IPS-11a (cell line): Measurements from ENCODE around the gene S1PR5.
"Not testable (repeated sequence)": the region's sequence is repeated elsewhere in the genome, so short reads cannot be mapped to it uniquely, and the experiment has no call there.

Source experiments
- H3K4me3 ChIP-seq: one replicate; pipeline ENCODE4 v1.5.1; 2013; ENCODE audit warnings: low read depth, low read length, control low read depth

Gene S1PR5, protein sequence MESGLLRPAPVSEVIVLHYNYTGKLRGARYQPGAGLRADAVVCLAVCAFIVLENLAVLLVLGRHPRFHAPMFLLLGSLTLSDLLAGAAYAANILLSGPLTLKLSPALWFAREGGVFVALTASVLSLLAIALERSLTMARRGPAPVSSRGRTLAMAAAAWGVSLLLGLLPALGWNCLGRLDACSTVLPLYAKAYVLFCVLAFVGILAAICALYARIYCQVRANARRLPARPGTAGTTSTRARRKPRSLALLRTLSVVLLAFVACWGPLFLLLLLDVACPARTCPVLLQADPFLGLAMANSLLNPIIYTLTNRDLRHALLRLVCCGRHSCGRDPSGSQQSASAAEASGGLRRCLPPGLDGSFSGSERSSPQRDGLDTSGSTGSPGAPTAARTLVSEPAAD

DNA sequence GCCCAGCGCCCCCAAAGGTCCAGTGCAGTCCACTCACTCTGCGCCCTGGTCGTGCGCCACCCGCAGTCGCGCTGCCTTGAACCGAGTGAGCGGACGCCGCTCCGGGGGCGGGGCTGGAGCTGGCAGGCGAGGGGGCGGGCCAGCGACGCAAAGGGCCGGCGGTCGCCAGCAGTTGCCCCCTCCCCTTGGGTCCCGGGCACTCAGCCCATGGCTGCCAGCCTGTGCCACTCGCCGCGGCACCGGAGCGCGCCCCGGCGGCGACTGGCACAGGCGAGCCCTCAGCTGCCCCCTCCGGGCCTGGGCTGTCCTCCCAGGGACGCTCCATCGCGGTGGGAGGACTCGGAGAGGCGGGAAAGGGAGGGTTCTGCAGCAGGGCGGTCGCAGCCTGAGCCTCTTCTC, at the start of gene S1PR5:
TSS of gene S1PR5 (minus strand) at position 87 of the 399 bp plus-strand sequence. CDS start 2,436 bp downstream, outside the sequence.
- H3K4me3 ChIP-seq: peak within 1 kb of the TSS; percentile 50

DNA sequence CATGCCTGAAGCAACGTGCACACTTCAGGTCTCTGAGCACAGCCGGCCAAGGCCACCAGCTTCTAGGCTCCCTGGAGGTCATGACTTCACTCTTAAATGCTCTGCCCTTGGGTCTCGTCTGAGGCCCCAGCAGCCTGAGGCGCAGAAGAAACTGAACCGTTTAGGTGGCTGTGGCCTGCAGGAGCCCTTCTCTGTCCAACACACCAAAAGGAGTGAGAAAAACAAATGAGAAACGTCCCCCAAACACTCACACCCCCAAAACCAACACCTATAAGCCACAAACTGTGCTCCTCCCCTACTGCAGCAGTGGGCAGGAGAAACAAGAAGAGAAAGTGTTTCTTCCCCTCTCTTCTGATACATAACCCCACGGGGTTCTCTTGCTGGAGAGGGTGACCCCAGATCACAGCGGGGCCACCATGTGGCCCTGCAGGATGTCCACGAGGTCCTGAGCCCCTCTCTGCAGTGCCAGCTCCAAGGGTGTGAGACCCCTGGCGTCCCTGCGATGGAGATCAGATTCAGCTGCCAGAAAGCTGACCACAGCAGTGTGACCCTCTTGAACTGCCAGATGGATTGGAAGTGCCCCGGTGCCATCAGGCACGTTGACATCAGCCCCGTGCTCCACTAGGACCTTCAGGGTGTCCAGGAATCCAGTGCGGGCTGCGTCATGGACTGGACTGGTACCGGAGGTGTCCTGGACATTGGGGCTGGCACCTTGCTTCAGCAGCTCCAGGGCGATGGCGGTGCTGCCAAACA, 49.6 kb upstream of the S1PR5 start:
- no peak overlapping the region for H3K4me3 ChIP-seq

DNA sequence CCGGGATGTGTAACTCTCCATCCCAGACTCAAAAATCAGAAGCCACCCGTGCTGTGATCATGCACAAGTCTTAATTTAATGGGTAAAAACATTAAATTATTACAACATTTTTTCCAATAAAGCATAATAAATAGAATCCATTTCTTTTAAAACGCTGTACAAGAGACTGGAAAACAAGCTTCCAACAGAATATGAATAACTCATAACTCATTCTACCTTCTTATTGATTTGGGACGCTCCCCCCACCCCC, 49.1 kb upstream of the S1PR5 start:
- peak overlapping the region; percentile 27 for H3K4me3 ChIP-seq

DNA sequence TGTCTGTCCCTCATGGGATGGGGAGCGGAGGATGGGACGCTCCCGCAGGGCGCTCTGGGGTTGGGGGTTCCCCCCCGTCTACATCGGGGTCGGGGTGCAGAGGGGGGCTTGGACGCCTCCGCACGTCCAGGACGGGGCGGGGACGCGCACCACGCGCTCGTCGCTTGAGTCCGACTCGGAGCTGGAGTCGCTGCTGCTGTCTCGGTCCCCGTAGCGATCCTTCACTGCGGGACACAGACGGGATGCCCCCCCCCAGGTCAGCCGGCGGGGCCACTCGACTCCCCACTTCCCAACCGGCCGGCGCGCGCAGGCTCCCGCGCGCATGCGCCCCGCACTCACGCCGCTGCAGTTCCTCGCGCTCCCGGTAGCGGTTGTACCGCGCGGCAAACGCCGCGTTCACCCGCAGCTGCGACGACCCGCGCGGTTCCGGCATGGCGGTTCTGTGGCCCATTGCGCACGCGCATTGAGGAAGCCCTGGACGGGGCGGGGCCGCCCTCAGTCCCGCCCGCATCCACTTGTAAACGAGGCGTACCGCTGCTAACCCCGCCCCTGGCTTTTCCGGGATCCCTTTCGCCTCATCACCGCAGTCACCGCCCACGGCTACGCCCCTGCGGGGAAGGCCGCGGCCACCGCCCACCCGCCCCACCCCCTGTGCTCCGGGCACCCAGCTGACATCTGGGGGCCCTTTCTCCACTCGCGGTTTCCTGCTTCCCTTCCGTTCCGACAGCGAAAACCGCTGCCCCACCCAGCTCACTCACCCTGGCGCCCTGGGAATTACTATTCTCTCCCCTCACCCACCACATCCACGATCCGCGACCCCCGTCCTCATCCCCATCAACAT, 48.5 kb upstream of the S1PR5 start, which contains the start of gene KRI1:
TSS of gene KRI1 (minus strand) at position 444 of the 841 bp plus-strand sequence. CDS start at position 433, 11 bp downstream.
- H3K4me3 ChIP-seq: peak within 1 kb of the TSS; percentile 77

DNA sequence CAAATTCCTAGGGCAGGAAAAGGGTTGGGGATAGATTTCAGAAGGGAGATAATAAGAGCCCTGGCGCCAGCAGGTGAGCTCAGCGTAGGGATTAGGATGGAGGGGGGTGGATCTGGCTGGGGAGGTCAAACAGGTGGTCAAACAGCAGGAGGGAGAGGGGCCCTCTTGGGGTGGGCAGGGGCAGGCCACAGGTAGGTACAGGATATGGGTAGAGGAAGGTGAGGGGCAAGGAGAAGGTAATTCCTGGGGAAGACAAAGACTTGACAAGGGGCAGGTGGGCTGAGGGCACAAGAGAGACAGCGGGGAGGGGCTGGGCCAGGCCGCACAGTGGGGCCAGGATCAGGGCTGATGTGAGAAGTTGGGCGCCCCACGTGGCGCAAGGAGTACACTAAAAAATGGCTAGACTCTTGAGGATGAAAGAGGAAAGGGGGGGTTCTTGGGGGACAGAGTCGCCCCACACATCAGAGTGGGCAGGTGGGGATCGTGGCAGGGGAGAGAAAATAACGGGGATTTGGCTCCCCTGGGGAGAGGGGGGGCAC, 47.9 kb upstream of the S1PR5 start:
- H3K4me3 ChIP-seq: peak overlapping the region; percentile 77

DNA sequence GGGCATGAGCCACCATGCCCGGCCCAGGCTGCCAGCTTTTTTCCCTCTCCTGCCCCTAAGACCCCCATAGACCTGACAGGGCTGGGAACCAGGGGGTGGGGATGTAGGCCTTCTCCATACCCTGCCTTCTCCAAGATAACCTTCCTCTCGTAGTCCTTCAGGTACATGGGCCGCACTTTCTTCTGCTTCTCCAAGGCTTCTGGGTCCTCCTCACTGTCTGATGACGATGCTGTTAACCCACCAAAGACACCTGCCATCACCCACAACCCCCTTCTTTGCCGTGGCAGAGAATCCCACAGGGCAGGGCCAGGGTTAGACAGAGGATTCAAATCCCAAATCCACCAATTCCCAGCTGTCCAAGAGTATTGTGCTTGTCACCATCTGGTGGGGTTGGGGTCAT, 45.4 kb upstream of the S1PR5 start:
- no peak overlapping the region for H3K4me3 ChIP-seq

DNA sequence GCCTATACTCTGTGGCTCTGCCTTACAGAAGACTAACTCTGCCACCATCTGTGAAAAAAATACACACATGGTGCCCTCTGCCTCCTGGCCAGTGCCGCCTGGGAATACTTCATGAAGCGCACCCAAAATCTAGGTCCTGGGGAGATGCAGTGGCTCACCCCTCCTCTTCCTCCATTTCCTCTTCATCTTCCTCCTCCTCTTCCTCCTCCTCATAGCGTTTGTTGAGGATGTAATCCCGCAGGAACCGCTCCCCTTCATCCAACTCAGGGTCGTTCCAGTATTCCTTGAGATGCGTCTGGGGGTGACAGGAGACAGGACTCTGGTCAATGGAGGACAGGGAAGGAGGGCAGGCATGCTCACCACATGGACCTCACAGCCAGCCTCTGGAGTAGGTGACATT, 42.9 kb upstream of the S1PR5 start:
- H3K4me3 ChIP-seq: no peak overlapping the region

DNA sequence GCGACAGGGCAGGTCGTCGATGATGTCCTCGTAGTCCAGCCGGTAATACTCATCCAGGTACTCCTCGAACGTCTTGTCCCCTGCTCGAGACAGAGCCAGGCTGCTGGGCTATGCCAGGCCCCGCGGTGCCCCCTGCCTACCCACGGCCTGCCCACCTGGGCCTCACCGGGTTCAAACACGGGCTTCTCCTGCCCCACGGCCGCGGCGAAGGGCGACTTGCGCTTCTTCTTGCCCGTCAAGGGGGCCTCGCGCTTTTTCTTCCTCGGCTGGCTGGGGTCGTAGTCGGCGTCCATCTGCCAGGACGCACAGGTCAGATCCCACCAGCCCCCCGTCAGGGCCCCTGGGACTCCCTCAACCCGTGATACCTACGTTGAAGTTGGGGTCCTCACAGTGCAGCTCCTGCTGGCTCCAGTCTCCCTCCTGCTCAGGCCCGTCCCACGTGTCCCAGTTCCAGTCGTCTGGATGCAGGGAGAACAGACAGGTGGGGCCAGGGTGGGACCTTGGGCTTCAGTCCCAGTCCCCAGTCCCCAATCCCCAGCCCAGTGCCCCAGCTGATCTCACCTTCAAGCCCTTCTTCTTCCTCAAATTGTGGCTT, 40.5 kb upstream of the S1PR5 start:
- no peak overlapping the region for H3K4me3 ChIP-seq

DNA sequence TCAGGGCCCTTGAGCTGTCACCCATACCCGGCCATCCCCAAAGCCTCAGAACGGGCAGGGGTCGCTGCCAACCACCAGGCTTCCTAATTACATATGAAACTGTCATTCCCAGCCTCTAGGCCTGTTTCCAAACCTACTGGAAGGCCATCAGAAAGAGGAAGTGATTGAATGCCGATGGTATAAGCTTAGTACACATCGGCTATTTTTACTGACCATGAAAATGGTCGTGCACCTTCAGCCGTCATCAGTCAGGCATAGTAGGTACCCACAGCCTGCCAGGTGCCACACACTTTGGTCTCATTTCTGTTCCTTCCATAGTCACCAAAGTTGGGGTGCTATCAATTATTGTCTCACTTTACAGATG, 38.3 kb upstream of the S1PR5 start:
- no peak overlapping the region for H3K4me3 ChIP-seq

DNA sequence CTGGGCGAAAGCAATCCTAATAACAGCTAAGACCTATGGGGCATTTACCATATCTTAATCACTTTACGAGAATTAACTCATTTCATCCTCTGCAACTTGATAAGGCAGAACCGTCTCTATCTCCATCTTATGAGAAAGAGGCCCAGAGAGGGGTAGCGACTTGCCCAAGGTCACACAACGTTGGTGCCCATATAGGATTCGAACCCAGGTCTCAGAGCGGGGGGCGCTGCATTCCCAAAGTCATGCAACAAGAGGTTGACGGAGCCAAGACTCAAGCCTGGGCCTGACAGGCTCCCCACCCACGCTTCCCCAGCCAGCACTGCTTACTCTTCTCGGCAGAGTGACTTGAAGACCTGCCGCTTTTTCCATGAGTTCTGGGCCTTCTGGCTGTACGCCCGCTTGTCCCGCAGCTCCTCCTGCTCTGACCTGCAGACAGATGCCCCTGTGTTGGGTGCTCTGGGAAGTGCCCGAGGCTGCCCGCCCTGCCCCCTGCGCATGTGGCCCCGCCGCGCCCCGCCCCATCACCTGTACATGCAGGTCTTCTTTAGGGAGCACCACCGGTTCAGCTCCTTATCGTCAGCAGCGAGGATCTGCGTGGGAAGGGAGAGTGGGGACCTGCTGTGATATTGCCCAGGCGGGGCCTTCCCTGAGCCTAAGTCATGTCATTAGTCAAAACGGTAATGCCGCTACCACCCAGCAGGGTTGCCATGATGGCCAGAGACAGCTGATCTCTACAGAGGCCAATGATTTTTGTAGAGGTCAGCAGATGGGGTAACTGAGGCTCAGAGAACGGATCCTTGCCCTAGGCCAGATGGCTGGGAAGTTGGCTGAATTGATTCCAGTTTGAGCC, 37.7 kb upstream of the S1PR5 start:
- no peak overlapping the region for H3K4me3 ChIP-seq

DNA sequence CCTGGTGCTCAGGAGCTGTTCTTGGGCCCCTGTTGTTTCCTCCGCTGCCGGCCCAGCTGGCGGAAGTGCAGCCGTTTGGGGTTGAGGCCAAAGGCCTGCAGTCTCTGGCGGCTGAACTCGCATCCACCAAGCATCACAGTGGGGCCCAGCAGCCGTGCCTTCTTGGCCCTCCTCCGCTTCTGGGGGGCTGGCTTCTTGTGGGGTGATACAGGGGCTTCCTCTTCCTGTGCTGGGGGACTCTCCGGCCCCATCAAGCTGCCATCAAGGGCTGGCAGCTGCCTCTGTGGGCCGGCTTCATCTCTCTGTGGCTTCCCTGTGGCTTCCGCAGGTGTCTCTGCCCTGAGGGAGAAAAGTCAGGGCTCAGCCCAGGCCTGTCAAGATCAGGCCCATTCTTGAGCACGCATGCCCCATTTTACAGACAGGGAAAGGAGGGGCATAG, 36.7 kb upstream of the S1PR5 start:
- no peak overlapping the region for H3K4me3 ChIP-seq

DNA sequence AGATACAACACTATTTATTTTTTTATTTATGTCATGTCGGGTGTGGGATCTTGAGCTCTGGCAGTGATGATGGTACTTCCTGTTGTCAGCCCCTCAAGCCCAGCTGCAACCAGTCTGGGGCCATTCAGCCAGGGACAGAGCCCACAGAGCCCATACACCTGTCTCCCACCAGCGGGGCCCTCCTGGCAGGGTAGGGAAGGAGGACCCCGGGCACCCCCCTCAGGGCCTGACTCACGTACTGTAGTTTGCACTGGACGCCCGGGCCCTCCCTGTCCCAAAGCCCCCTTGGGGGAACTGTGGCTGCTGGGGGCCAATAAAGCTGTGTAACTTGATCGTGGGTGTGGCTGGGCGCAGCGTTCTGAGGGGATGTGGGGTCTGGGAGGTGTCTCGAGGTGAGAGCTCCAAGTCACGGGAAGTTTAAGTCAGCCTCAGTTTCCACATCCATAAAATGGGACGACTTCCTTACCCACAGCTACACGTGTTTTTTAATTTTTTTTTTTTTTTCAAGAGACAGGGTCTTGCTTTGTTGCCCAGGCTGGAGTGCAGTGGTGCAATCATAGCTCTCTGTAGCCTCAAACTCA, 35.9 kb upstream of the S1PR5 start:
- H3K4me3 ChIP-seq: no peak overlapping the region

DNA sequence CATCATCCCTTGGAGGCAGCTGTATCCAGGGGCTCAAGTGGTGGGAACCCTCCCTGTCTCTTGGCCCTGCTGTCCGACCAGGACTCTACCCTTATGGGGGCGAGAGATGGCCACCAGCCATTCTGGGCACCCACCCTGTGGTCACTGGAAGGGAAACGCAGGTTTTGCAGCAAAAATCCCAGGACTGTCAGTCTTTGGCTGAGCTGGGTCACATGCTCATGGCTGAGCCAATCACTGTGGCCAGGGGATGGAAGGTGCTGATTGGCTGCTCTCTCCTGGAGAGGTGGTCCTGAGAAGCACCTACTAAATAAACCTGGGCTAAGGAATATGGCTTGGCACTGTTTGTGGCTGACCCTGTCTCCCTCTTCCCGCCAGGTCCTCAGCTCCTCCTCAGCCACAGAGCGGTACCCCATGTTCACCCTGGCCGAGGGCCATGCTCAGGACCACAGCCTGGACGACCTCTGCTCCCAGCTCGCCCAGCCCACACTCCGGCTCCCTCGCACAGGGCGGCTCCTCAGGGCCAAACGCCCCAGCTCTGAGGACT, 35.3 kb upstream of the S1PR5 start:
- H3K4me3 ChIP-seq: no peak overlapping the region

DNA sequence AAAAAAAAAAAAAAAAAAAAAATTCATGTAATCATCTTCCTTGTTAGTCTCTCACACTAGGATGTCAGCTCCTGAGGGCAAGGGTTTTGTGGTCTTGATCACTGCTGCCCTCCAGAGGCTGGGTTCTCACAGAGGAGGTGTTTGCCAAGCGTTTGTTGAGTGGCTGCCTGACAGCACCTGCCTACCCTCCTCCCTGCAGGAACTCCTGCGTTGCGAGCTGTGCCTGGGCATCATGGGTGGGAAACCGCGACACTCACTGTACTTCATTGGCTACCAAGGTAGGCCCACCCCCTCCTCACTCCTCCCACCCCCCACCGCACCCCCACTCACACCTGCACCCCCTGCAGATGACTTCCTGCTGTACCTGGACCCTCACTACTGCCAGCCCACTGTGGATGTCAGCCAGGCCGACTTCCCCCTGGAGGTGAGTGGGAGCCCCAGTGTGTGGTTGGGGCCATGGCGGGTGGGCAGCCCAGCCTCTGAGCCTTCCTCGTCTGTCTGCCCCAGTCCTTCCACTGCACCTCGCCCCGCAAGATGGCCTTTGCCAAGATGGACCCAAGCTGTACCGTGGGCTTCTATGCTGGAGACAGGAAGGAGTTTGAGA, 34.6 kb upstream of the S1PR5 start:
- no peak overlapping the region for H3K4me3 ChIP-seq

DNA sequence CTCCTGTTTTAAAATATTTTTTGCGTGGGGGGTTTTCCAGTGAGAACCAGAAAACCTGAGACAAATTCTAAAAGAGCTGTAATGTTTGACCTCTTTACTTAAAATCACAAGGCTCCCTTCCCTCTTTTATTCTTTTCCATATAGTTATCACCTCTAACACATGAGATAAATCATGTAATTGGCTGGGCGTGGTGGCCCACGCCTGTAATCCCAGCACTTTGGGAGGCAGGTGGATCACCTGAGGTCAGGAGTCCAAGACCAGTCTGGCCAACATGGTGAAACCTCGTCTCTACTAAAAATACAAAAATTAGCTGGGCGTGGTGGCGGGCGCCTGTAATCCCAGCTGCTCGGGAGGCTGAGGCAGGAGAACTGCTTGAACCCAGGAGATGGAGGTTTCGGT, 33.8 kb upstream of the S1PR5 start:
- not testable (repeated sequence) for H3K4me3 ChIP-seq

DNA sequence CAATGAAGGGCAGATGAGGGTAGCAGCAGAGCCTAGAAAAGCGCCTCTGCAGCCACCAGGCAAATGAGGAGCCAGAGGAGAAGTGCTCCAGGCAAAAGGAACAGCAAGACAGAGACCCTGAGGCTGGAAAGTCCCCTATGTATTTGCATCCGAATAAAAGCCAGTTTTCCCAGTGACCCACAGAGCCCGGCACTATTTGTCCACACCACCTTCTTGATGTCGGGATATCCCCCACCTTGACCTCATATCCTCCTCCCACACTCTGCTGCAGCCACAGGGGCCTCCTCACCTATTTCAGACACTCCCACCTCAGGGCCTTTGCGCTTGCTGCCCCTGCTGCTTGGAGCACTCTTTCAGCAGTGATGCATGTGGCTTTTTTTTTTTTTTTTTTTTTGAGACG, 33.1 kb upstream of the S1PR5 start:
- no peak overlapping the region for H3K4me3 ChIP-seq

DNA sequence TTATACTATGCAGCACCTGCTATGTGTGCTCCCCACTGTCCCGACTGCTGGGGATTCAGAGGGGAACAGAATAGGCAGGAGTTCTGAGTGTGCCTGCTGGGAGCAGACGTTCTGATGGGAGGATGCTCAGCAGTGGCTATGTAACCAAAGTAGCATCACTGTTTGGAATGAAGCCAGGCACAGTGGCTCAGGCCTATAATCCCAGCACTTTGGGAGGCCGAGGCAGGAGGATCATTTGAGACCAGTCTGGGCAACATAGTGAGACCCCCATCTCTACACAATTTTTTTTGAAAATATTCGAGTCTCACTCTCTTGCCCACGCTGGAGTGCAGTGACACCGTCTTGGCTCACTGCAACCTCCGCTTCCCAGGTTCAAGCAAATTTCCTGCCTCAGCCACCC, 32.5 kb upstream of the S1PR5 start:
- H3K4me3 ChIP-seq: no peak overlapping the region

DNA sequence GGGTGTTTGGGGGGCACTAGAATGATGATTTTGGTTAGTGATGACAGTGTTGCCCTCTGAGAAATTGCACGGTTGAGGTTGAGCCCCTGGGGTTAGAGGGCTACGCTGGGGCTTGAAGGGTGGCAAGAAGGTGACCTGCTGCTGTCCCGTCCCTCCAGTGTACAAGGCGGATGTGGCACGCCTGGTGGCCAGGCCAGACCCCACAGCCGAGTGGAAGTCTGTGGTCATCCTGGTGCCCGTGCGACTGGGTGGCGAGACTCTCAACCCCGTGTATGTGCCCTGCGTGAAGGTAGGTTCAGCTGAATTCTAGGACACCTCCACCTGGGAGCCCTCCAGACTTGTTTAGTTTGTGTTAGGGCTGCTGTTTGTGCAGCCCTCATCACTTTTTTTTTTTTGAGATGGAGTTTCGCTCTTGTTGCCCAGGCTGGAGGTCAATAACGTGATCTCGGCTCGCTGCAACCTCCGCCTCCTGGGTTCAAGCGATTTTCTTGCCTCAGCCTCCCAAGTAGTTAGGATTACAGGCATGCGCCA, 31.6 kb upstream of the S1PR5 start:
- H3K4me3 ChIP-seq: no peak overlapping the region

DNA sequence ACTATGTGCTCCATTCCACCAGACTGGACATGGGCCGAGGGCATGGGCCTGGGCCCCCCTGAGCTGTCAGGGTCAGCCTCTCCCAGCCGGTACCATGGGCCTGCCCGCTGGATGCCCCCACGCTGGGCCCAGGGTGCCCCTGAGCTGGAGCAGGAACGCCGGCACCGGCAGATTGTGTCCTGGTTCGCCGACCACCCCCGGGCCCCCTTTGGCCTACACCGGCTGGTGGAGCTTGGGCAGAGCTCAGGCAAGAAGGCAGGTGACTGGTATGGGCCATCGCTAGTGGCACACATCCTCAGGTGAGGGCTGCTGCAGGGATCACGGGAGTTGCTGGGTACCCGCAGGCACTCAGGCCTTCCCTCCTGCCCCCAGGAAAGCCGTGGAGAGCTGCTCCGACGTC, 29.6 kb upstream of the S1PR5 start:
- no peak overlapping the region for H3K4me3 ChIP-seq
